HG02840 (cell line): ENCODE measurements around the gene DUSP12.
"Not testable (repeated sequence)": the region's sequence is repeated elsewhere in the genome, so short reads cannot be mapped to it uniquely, and the experiment has no call there.

Experiments
- ATAC-seq: cut with Tn5 transposase; IDR thresholded peaks from one replicate; pipeline ENCODE4 v1.9.1; 2021; ENCODE audit warnings: mild to moderate bottlenecking, moderate library complexity, moderate number of reproducible peaks; ENCODE audit not compliant: unreplicated experiment, low FRiP score

Gene DUSP12

DNA sequence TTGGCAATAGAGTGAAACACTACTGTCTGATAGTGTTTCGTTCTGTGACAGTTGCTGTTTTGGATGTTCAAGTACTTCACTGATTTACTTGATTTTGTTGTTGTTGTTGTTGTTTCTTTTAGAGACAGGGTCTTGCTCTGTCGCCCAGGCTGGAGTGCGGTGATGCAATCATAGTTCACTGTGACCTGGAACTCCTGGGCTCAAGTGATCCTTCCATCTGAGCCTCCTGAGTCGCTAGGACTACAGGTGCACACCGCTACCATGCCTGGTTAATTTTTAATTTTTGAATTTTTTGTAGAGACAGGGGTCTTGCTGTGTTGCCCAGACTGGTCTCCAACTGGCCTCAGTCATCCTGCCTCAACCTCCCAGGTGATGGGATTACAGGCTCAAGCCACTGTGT is 18.9 kb downstream of the DUSP12 start:
- no peak for ATAC-seq

DNA sequence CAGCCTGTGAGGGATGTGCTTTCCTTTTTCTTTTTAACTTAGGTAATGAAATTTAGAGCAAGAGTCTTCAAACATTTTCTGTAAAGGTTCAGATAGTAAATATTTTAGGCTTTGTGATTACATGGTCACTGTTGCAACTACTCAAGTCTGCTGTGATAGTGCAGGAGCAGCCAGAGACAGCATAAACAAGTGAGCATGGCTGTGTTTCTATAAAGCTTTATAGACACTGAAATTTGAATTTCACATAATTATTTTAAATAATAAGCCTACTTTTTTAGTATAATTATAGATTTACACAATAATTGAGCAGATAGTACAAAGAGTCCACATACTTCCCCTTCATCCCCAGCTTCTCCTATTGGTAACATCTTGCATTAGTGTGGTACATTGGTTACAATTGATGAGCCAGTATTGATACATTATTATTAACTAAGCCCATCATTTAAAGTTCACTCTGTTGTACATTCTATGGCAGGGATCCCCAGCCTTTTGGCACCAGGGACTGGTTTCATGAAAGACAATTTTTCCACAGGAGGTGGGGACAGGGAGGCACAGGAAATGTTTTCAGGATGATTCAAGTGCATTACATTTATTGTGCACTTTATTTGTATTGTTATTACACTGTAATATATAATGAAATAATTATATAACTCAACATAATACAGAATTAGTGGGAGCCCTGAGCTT is 19.5 kb downstream of the DUSP12 start:
- no peak for ATAC-seq

DNA sequence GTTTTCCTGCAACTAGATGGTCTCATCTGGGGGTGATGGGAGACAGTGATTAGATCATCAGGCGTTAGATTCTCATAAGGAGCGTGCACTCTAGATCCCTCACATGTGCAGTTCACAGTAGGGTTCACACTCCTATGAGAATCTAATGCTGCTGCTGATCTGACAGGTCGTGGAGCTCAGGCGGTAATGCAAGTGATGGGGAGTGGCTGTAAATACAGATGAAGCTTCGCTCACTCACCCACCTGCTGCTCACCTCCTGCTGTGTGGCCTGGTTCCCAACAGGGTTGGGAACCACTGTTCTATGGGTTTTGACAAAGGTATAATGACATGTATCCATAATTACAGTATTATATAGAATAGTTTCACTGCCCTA is 20.1 kb downstream of the DUSP12 start:
- ATAC-seq, result not testable (repeated sequence)

DNA sequence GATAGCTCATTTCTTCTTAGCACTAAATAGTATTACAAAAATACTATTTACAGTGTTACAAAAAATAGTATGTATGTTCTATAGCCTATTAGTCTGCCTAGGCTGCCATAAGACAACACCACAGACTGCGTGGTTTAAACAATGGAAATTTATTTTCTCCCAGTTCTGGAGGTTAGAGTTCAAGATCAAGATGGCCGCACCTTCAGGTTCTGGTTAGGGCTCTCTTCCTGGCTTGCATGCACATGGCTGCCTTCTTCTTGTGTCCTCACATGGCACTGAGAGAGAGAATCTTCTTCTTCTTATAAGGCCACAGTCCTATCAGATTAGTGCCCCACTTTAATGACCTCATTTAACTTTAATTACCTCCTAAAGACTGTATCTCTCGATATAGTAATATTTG is 20.7 kb downstream of the DUSP12 start:
- ATAC-seq, result no peak

DNA sequence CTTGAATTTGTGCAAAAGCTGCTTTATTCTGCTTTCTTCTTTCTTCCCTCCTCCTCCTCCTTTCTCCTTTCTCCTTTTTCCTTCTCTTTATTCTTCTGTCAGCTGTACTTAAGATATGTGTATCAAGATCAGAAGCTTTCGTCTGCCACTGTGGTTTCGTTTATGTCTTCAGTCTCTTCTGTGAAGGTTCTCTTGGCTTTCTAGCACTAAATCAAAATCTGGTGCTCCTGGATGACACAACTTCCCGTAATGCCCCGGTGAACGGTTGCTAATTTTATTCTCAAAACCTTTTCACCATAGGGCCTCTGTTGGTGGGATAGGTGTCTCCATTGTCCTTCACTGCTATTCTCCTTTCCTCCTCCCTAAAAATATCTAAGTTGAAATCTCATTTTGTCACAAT is 21.6 kb downstream of the DUSP12 start:
- ATAC-seq, result no peak

DNA sequence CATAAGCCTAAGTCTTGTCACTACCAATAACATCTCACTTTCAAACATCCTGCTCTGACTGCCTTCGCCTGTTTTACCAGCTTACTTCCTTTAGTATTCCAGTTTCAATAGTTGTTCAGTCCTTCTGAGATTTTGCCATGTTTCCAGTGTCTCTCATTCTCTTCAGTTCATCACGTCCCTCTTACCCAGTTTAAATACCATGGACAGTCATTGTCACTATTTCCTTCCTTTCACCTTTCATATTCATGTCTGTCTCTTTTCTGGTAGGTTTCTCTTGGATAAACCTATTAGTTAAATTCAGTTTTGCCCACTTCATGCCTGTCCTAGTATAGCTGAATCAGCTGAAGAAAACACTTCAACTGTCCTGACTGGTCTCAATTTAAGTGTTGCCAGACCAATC is 22.4 kb downstream of the DUSP12 start:
- no peak for ATAC-seq

DNA sequence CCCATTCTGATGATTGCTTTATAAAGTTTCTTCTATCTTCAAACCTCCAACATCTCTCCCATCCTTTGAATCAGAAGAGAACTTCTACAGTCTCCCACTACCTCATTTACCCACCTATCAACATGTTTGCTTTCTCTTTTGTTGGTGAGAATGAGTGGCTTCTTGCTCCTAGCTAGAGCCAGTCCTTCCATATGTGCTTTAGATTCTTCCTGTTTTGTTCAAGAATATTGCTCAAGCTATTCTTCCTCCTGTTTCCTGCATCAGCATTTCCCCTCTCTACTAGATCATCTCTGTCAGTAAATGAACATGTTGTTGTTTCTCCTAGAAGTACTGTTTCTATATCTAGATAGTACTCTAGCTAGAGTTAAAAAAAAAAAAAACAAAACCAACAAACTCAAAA is 22.8 kb downstream of the DUSP12 start:
- no peak for ATAC-seq

DNA sequence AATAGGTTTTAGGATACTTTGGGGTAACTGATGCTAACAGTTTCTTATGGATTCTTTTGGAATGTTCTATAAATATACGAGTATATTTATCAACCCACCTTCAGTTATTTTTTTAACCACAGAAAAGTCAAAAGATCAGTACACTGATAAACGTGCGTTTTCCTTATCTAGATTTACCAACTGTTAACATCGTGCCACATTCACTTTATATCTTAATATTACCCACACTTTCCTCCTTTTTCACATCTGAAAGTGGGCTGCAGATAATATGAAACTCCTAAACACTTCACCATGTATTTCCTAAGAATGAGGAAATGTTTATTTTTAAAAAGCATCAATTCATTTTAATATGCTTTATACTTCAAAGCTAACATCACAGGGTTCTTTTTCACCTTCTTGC is 24.2 kb downstream of the DUSP12 start:
- ATAC-seq, result no peak

DNA sequence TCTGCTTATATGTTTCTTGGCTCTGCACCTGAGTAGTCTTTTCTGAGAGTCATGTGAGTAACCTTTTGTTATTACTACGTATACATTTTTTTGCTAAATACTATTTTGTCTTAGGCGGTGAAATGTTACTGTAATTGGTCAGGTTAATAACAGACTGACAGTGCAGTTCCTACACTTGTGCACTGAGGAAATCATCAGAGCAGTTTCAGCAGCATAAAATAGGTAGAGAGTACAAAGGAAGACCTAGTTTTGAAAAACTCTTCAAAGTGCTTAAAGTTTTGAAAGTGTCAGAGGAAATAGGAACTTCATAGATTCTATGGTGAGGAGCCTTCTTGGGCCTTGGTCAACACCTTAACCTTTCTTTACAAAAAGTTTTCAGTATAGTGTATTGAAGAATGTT is 27.7 kb downstream of the DUSP12 start:
- ATAC-seq, result no peak

DNA sequence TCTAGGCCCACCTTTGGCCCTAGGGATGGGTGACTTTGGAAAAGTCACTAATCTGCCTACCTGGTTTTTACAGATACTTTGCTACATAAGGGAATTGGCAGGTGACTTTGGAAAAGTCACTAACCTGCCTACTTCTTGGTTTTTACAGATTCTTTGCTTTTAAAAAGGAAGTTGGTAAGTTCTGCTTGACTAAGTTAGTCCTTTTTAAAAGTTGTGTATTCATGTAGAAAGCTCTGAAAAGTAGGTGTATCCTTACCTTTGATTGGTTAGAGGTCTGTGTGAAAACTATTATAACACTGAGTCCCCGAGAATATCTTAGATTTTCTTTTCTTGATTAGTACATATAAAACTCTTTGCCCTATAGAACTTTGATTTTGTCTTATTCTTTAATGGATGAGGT is 28.9 kb downstream of the DUSP12 start:
- no peak for ATAC-seq

DNA sequence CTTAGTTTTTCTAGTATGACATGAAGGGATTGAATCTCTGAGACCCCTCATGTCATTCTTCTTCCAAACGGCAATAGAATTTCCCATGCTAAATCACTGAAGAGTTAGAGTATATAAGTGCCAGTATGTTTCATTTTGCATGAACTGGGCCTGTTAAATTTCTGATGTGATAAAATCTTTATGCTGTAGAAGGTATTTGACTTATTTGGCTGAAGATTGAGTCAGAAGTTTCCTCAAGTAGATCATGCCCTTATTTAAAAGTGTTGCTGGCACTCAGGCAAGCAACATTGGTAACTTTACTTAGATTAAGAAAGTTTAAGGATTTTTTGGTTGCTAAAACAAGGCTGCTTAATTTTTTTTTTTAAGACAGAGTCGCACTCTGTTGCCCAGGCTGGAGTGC is 29.8 kb downstream of the DUSP12 start:
- ATAC-seq, result no peak

DNA sequence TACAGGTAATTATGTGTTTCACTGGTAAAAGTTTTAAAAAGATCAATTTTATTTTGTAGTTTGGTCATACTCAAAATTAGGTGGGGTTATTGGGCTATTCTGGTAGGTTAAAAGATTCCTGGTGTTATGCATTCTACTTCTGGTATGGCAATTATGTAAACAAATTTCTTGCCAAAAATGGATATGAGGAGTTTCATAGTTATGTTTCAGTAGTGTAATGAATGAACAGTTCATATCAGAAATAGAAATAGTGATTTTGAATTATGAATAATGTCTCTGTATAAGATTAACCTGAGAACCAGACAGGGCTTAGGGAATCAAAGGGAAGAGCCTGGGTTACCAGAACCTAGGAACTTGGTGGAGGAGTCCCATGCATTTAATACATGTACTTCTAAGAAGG is 32.4 kb downstream of the DUSP12 start:
- ATAC-seq, result no peak

DNA sequence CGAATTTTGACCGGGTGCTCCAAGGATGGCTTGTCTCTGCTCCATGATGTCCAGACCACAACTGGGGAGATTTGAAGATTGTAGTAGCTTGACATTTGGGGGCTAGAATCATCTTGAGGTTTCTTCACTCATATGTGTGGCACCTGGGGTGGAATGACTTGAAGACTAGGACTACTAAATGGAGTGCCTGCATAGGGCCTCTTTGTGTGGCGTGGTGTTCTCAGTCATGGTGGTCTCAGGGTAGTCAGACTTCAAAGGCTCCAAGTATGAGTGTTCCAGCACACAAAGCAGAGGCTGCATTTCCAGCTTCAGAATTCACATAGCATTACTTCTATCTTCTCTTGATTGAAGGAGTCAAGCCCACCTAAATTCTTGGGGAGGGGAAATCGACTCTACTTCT is 33.3 kb downstream of the DUSP12 start:
- ATAC-seq, result no peak

DNA sequence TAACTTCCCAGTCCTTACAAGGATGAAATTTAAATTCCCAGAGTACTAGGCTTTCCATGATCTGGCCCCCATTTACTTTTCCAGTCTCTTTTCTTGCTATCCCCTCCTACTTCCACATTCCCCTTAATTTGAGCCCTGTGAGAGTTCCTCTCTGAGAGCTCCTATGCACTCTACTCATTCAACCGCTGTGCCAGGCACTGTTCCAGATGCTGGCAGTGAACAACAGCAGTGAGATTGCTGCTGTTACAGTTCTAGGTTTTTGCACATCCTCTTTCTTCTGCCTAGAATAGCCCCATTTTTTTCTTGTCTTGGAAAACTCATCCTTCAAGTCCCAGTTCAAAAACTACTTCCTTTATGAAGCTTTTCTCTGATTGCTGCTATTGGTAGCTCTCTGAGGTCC is 35.4 kb downstream of the DUSP12 start:
- ATAC-seq, result no peak

DNA sequence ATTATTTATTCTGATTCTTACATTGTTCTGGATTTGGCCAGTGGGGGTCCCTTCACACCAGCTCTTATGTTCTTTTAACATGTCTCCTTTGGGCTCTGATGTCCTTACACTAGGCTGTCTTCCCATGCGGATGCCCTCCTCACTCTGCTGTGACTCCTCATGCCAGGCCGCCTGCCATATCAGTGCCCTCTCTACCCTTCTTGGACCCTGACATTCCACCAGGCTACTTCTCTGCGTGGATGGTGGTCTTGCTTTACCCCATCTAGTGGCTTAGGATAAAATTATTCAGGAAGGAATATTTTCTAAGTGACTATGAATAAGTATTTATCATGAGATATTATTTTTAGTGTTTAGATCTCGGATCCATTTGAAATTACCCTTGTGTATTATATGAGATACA is 37.8 kb downstream of the DUSP12 start:
- ATAC-seq, result no peak

DNA sequence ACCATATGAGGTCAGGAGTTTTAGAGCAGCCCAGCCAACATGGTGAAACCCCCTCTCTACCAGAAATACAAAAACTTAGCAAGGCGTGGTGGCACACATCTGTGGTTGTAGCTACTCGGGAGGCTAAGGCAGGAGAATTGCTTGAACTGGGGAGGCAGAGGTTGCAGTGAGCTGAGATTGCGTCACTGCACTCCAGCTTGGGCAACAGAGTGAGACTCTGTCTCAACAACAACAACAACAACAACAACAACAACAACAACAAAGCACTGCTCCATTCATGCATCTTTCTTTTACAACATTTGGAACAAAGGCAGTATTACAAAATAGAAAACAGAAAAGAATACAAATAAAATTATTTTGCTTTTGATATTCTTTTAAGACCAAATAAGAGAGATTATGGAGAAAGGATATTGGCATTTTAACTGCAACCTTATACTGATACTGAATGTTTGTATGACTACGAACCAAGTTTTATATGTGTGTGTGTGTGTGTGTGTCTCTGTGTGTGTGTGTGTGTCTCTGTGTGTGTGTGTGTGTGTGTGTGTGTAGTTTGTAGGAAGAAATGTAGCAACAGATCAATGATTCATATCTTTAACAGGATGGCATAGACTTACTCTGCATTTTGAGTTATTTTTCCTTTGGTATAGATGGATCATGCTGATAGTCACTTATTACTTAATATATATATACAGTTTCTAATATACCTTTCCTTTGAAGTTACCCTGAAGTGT is 41.2 kb downstream of the DUSP12 start:
- ATAC-seq, result no peak

DNA sequence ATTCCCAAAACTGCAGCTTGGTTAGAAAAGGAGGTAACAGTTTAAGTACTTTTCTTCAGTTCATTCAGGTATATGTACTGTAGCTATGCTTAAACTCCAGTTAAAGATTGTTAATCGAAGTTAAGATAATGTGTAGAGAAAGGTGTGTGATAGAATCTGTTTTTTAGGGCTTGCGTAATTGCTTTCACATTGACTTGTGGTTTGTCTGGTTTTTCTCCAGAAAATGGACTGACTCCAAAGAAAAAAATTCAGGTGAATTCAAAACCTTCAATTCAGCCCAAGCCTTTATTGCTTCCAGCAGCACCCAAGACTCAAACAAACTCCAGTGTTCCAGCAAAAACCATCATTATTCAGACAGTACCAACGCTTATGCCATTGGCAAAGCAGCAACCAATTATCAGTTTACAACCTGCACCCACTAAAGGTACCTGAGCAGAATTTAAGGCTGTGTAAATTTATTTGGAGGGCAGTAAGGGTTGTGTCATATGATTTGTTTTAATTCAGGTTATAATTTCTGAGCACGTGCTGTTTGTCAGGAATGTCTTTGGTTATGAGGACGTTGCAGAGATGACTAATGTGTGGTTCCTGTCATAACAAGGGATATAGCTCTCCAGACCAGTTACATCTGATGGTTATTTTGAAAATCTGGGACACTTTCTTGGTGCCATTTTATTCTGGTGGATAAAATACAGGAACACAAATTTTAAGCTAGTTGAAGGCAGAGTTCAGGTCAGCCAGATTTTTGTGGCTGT is 42.5 kb downstream of the DUSP12 start:
- ATAC-seq, result no peak

DNA sequence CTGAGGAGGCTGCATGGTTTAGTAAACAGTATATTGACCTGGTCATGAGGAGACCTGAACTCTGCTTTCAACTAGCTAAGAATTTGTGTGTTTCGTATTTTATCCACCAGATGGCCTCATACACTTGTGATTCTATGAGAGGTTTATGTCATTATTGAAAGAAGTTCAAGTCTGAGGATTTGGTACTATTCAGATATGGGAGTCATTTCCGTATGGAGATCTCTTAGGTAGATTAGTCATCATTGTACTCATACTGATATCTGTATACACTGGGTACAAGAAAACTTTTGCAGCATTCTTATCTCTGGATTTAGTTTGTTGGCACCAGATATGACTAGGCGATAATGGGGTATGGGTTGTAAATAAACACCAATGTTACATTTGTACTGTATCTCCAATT is 43.2 kb downstream of the DUSP12 start:
- no peak for ATAC-seq

DNA sequence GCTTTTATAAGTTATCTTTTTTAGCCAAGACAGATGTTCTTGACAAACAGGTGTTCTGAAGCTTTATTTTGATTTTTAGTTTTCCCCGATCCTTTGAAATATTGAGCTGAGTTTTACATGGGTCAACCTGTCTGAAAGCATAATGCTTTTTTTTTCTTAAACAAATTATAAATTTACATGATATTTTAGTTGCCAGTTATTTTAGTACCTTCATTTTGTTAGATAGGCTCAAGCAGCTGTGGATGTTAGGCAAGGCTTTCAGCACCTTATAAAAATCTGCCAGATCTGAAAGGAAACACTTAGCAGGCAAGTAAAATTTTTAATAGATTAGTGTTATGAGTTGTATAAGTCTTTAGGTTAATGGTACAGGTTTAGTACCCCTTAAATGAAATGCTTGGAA is 50.2 kb downstream of the DUSP12 start:
- ATAC-seq, result no peak

DNA sequence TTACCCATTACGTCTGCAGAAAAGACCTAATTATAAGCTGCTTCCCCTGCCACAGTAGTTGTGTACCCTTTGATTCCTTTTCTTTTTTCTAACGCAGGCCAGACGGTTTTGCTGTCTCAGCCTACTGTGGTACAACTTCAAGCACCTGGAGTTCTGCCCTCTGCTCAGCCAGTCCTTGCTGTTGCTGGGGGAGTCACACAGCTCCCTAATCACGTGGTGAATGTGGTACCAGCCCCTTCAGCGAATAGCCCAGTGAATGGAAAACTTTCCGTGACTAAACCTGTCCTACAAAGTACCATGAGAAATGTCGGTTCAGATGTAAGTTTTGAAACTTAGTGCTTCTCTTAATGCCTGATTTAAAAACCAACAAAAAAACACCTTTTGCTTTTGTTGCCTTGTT is 52.4 kb downstream of the DUSP12 start:
- no peak for ATAC-seq

DNA sequence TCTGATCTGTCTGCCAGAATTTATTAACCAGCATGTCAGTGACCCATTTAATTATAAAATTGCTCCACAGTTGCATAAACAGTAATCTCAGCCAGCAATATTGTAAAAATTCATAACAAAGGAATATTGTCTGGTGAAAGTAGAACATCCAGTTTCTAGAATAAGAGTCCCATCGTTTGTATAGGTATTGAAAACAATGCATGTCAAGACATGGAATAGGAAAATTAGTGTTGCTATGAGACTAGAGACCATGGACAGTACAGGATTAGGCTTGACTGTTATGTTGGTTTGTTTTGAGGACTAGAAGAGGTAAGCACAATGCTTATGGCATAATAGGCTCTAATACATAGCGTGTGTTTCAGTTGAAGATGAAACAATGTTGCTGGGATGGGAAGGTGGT is 53.6 kb downstream of the DUSP12 start:
- no peak for ATAC-seq
